K562 (cell line): ENCODE data around the gene IGSF3. TPM values are rescaled to one million over a fixed set of nuclear protein-coding genes. Genes with fewer than 3 reads are reported as not detected.

ENCODE experiments used
- ARNT ChIP-seq, 2 experiments: fragments of 450-650 bp; IDR thresholded peaks; 2 replicates each; pipeline ENCODE4 v1.6.1; 2016; ENCODE audit warnings: mild to moderate bottlenecking in 1 of 2
- BHLHE40 ChIP-seq: IDR thresholded peaks from 2 replicates; pipeline ENCODE4 v1.6.1; 2011; ENCODE audit warnings: low read length, improper control_type of control experiment
- CHD2 ChIP-seq: IDR thresholded peaks from 2 replicates; pipeline ENCODE4 v1.6.1; 2011; ENCODE audit warnings: low read depth, low read length
- DDX20 ChIP-seq: fragments of 450-650 bp; IDR thresholded peaks from 2 replicates; pipeline ENCODE4 v1.6.1; 2016; ENCODE audit warnings: missing genetic modification characterization, low read depth, mild to moderate bottlenecking, missing compliant biosample characterization, moderate library complexity
- DNMT1 ChIP-seq: fragments of 450-650 bp; IDR thresholded peaks from 2 replicates; pipeline ENCODE4 v1.6.1; 2016; ENCODE audit warnings: antibody characterized with exemption, mild to moderate bottlenecking
- EHMT2 ChIP-seq: fragments of 450-650 bp; IDR thresholded peaks from 2 replicates; pipeline ENCODE4 v1.6.1; 2018; ENCODE audit warnings: antibody characterized with exemption
- FOXA1 ChIP-seq: fragments of 450-650 bp; IDR thresholded peaks from 2 replicates; pipeline ENCODE4 v1.6.1; 2016; ENCODE audit warnings: mild to moderate bottlenecking, borderline replicate concordance
- FOXM1 ChIP-seq, 2 experiments: fragments of 450-650 bp in 1 of 2; sonication (generic) in 1 of 2; formaldehyde crosslinking in 1 of 2; IDR thresholded peaks; 2 replicates each; pipeline versions ENCODE4 v1.6.1 to v1.9.0; 2017 to 2022; ENCODE audit warnings: low read depth in 2 of 2, mild to moderate bottlenecking in 2 of 2, missing genetic modification reagents in 1 of 2, moderate library complexity in 1 of 2
- GABPA ChIP-seq: fragments of 200-800 bp; sonication (Bioruptor generic); conservative IDR thresholded peaks from 2 replicates; pipeline ENCODE4 v1.6.1; 2016; ENCODE audit warnings: low read depth, missing genetic modification characterization, missing compliant biosample characterization
- KAT7 ChIP-seq: sonication (generic); formaldehyde crosslinking; IDR thresholded peaks from 2 replicates; pipeline ENCODE4 v1.8.0; 2022; ENCODE audit warnings: missing genetic modification reagents, mild to moderate bottlenecking, borderline replicate concordance
- KLF6 ChIP-seq: fragments of 250-450 bp; sonication (Bioruptor Pico); IDR thresholded peaks from 2 replicates; pipeline ENCODE4 v1.4.0; 2020; ENCODE audit warnings: mild to moderate bottlenecking, moderate library complexity, borderline replicate concordance
- MAFK ChIP-seq: IDR thresholded peaks from 2 replicates; pipeline ENCODE4 v1.6.1; 2011; ENCODE audit warnings: low read length, improper control_type of control experiment
- MCM2 ChIP-seq: fragments of 450-650 bp; IDR thresholded peaks from 2 replicates; pipeline ENCODE4 v1.6.1; 2017; ENCODE audit warnings: low read depth, mild to moderate bottlenecking
- MYC ChIP-seq, 2 experiments: fragments of 250-450 bp in 1 of 2; sonication (Bioruptor Pico) in 1 of 2; IDR thresholded peaks; 2 replicates each; pipeline versions ENCODE4 v1.5.1 to v1.6.1; 2012 to 2021; ENCODE audit warnings: low read depth in 2 of 2, borderline replicate concordance in 1 of 2, improper control_type of control experiment in 1 of 2, low read length in 1 of 2, mild to moderate bottlenecking in 1 of 2, moderate library complexity in 1 of 2
- NCOR1 ChIP-seq: fragments of 450-650 bp; IDR thresholded peaks from 2 replicates; pipeline ENCODE4 v1.6.1; 2016; ENCODE audit warnings: mild to moderate bottlenecking, moderate library complexity
- NFRKB ChIP-seq: fragments of 450-650 bp; IDR thresholded peaks from 2 replicates; pipeline ENCODE4 v1.6.1; 2016; ENCODE audit warnings: low read depth
- PHF8 ChIP-seq: fragments of 200-600 bp; sonication (generic); IDR thresholded peaks from 2 replicates; pipeline ENCODE4 v1.6.1; 2012; ENCODE audit warnings: mixed run types, mild to moderate bottlenecking, inconsistent platforms, low read length, moderate library complexity, borderline replicate concordance
- PTTG1 ChIP-seq: fragments of 450-650 bp; IDR thresholded peaks from 2 replicates; pipeline ENCODE4 v1.6.1; 2016; ENCODE audit warnings: low read depth, mild to moderate bottlenecking, missing genetic modification characterization, missing compliant biosample characterization
- SMAD4 ChIP-seq: fragments of 250-450 bp; sonication (Bioruptor Pico); conservative IDR thresholded peaks from 2 replicates; pipeline ENCODE4 v1.8.0; 2021; ENCODE audit warnings: inconsistent platforms, mild to moderate bottlenecking, moderate library complexity
- SRF ChIP-seq, 2 experiments: fragments of 250-450, 450-650 bp in 1 of 2; sonication (Bioruptor Pico) in 1 of 2; sonication (generic) in 1 of 2; formaldehyde crosslinking; IDR thresholded peaks; 2 replicates each; pipeline versions ENCODE4 v1.5.0 to v1.5.1; 2020 to 2022; ENCODE audit warnings: mild to moderate bottlenecking in 1 of 2, missing genetic modification reagents in 1 of 2
- TAF9B ChIP-seq: fragments of 450-650 bp; IDR thresholded peaks from 2 replicates; pipeline ENCODE4 v1.6.1; 2018; ENCODE audit warnings: mild to moderate bottlenecking; ENCODE audit not compliant: partially characterized antibody
- TBL1XR1 ChIP-seq, 2 experiments: IDR thresholded peaks; 2 replicates each; pipeline ENCODE4 v1.6.1; 2012; ENCODE audit warnings: improper control_type of control experiment in 2 of 2, low read length in 2 of 2, mild to moderate bottlenecking in 1 of 2
- ZC3H8 ChIP-seq: fragments of 450-650 bp; IDR thresholded peaks from 2 replicates; pipeline ENCODE4 v1.6.1; 2017
- ZFP30 ChIP-seq: fragments of 250-450 bp; sonication (Bioruptor Pico); IDR thresholded peaks from 2 replicates; pipeline ENCODE4 v1.8.0; 2022; ENCODE audit warnings: moderate library complexity, mild to moderate bottlenecking, inconsistent platforms, borderline replicate concordance
- ZNF197 ChIP-seq: fragments of 200-800 bp; sonication (Bioruptor generic); IDR thresholded peaks from 2 replicates; pipeline ENCODE4 v1.6.1; 2016; ENCODE audit warnings: low read depth, missing genetic modification characterization, missing compliant biosample characterization
- ZNF212 ChIP-seq: fragments of 450-650 bp; formaldehyde crosslinking; IDR thresholded peaks from 2 replicates; pipeline ENCODE4 v1.4.0; 2020; ENCODE audit warnings: mild to moderate bottlenecking
- ZNF354B ChIP-seq: fragments of 250-450 bp; sonication (Bioruptor Pico); IDR thresholded peaks from 2 replicates; pipeline ENCODE4 v1.4.0; 2020
- polyA plus RNA-seq, 8 experiments: library from polyadenylated mRNA; depleted of rRNA in 4 of 8; stranded (reverse) in 5 of 8; unstranded in 3 of 8; fragments of >200 nt; fragmentation: Nextera tagmentation in 2 of 8; fragmentation: Illumina TruSeq in 1 of 8; extraction: Ambion mirVana in 2 of 8; extraction: Trizol in 1 of 8; gene quantifications; 2 replicates each; pipeline versions ENCODE4 v1.2.1 to v1.2.3, GENCODE V29; 2011 to 2014; ENCODE audit warnings: inconsistent platforms in 1 of 8, missing spikeins in 1 of 8
- total RNA-seq, 7 experiments: library from RNA; depleted of rRNA in 6 of 7; stranded (reverse); fragments of >200 nt in 6 of 7; fragmentation: Illumina TruSeq in 2 of 7; extraction: Trizol in 2 of 7; gene quantifications; 2 replicates each; pipeline versions ENCODE4 v1.2.1 to v1.2.3, GENCODE V29; 2011 to 2021; ENCODE audit warnings: low replicate concordance in 1 of 7
- TF ChIP-seq, protein P1 (sequence below): fragments of 450-650 bp; IDR thresholded peaks from 2 replicates; pipeline ENCODE4 v1.6.1; 2014; ENCODE audit warnings: low read depth, mild to moderate bottlenecking, moderate library complexity, borderline replicate concordance

Gene IGSF3
- total and polyA plus RNA-seq, 9 of the 15 experiments (the other 6 are each of a cell fraction or from before 2014, with no cell fraction given) = 1.1 to 15.0 (median 8.3) TPM

DNA sequence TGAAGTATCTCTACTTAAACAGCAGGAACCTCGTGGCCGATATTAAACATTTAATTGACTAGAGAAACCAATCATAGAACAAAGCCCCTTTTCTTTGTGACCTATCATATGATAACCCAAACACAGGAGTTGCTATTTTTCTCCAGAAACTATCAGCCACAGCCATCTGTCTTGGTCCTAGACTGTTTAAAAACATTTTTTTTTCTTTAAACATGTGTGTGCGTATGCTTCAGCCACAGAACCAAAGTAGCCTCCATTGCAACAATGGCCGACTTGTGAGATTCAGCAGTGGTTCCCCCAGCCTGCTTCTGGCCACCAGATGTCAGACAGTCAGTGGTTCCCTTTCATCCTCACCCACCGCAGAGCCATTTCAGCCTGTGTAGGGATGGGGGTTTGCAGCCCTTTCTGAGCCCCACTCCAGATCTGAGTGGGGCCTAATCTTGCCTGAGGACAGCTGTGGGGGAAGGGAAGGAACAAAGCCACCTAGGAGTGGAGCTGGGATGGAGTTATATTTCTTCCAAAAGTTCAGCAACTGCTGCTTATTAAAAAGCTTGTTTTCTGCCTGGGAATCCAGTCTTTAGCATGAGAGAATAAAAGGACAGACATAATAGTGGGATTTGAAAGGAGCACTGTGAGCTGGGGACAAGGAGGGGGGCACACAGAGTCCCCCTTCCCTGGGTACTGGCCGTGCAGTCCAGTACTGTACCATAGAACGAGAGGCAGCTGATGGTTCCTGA is 11.7 kb upstream of the IGSF3 start (continued):
- TF ChIP-seq ZC3H8 = no peak
- peak; percentile 23; the same call in 1 of the 2 replicates for TF ChIP-seq PHF8
- TF ChIP-seq KLF6 (CRISPR knock-in tag) = peak; percentile 86
- no peak for TF ChIP-seq FOXM1 (IDR thresholded peaks at IDR 0.05; ENCODE audit: low read depth)
- TF ChIP-seq FOXM1 (CRISPR knock-in tag; IDR thresholded peaks at IDR 0.05; ENCODE audit: low read depth) = 0 out of 2 replicates have a peak, but pooled peaks have one; percentile 60
- TF ChIP-seq ZNF197 (CRISPR knock-in tag) = 0 out of 2 replicates have a peak, but pooled peaks have one; percentile 87
- no peak for TF ChIP-seq ZNF212
- TF ChIP-seq GABPA (tag) = peak; percentile 34; the same call in 1 of the 2 replicates
- TF ChIP-seq KAT7 (CRISPR knock-in tag) = peak; percentile 75; the same call in 1 of the 2 replicates
- no peak for TF ChIP-seq FOXA1
- peak; percentile 87 for TF ChIP-seq EHMT2
- TF ChIP-seq ARNT (IDR thresholded peaks at IDR 0.05) = peak; percentile 3 to 61; a peak in 1 of 4 replicates
- peak; percentile 5 for TF ChIP-seq TAF9B
- peak; percentile 42 for TF ChIP-seq NCOR1
- 0 out of 2 replicates have a peak, but pooled peaks have one; percentile 28 for TF ChIP-seq CHD2
- TF ChIP-seq MAFK = peak; percentile 18; the same call in 1 of the 2 replicates
- TF ChIP-seq, protein P1, sequence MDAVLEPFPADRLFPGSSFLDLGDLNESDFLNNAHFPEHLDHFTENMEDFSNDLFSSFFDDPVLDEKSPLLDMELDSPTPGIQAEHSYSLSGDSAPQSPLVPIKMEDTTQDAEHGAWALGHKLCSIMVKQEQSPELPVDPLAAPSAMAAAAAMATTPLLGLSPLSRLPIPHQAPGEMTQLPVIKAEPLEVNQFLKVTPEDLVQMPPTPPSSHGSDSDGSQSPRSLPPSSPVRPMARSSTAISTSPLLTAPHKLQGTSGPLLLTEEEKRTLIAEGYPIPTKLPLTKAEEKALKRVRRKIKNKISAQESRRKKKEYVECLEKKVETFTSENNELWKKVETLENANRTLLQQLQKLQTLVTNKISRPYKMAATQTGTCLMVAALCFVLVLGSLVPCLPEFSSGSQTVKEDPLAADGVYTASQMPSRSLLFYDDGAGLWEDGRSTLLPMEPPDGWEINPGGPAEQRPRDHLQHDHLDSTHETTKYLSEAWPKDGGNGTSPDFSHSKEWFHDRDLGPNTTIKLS = no peak; the same call in 1 of the 2 replicates
- TF ChIP-seq TBL1XR1 (IDR thresholded peaks at IDR 0.05; ENCODE audit: low read length in 2 of 2) = 0 out of 4 replicates have a peak, but pooled peaks have one; percentile 43 to 62
- 0 out of 2 replicates have a peak, but pooled peaks have one; percentile 41 for TF ChIP-seq MYC (IDR thresholded peaks at IDR 0.05; ENCODE audit: low read depth, low read length)
- peak; percentile 81 for TF ChIP-seq MYC (CRISPR knock-in tag; IDR thresholded peaks at IDR 0.05; ENCODE audit: borderline replicate concordance, low read depth)
- peak; percentile 78 for TF ChIP-seq DDX20 (tag)
- TF ChIP-seq ZNF354B = peak; percentile 21; the same call in 1 of the 2 replicates
- no peak for TF ChIP-seq MCM2
- peak; percentile 61 for TF ChIP-seq PTTG1 (tag)
- TF ChIP-seq SRF (CRISPR knock-in tag; IDR thresholded peaks at IDR 0.05) = 0 out of 4 replicates have a peak, but pooled peaks of 1 of the 2 experiments have one; percentile 42
- TF ChIP-seq BHLHE40 = 0 out of 2 replicates have a peak, but pooled peaks have one; percentile 12
- TF ChIP-seq NFRKB = peak; percentile 96
- 0 out of 2 replicates have a peak, but pooled peaks have one; percentile 0 for TF ChIP-seq DNMT1
- TF ChIP-seq SMAD4 = peak; percentile 97
- peak; percentile 51; the same call in 1 of the 2 replicates for TF ChIP-seq ZFP30
